ENCODE results near the gene TMSB10.
"Not testable (repeated sequence)": the region's sequence is repeated elsewhere in the genome, so short reads cannot be mapped to it uniquely, and the experiment has no call there.

The TMSB10 gene

GRCh38 chr2:84906108-84906899 is 848 bp downstream of the TMSB10 start:
- Mint-ChIP-seq H3K9me3 (peaks cover 9% of the 10 kb centered on the region), H3K4me3 (peak overlapping the region; percentile 94), H3K36me3 (peaks cover 63% of the 10 kb centered on the region), H3K4me1 (peaks cover 73% of the 10 kb centered on the region), H3K27ac (peak overlapping the region; percentile 98)
- DNase-seq (ENCODE audit: low spot score in 2 of 2) (peak in 1 of 2 donors; percentile 81), ATAC-seq (peak; percentile 5)

- H3K36me3 Mint-ChIP-seq = peaks cover 63% of the 10 kb centered on the region
- peak in 1 of 2 donors; percentile 67 for DNase-seq (ENCODE audit: low spot score in 2 of 2)
These were observed 1.7 kb downstream of the TMSB10 start for GRCh38 chr2:84906900-84907714.

GRCh38 chr2:84908948-84909713 is 3.7 kb downstream of the TMSB10 start:
- Mint-ChIP-seq H3K36me3 (peaks cover 61% of the 10 kb centered on the region), H3K9me3 (peaks cover 9% of the 10 kb centered on the region), H3K27ac (peak overlapping the region; percentile 98), H3K4me3 (peak overlapping the region; percentile 94), H3K4me1 (peaks cover 53% of the 10 kb centered on the region)
- DNase-seq (ENCODE audit: low spot score in 2 of 2) = peak in 1 of 2 donors; percentile 63
- no peak for ATAC-seq

More at GRCh38 chr2:84906900-84907714, 1.7 kb downstream of the TMSB10 start:
- peaks cover 72% of the 10 kb centered on the region for H3K4me1 Mint-ChIP-seq
- peaks cover 9% of the 10 kb centered on the region for H3K9me3 Mint-ChIP-seq
- ATAC-seq = peak; percentile 32
- peak overlapping the region; percentile 98 for H3K27ac Mint-ChIP-seq
- H3K4me3 Mint-ChIP-seq = peak overlapping the region; percentile 94

GRCh38 chr2:84911135-84911678 is 5.8 kb downstream of the TMSB10 start:
- peak overlapping the region; percentile 6 for H3K27ac Mint-ChIP-seq

GRCh38 chr2:84912984-84913383 is 7.5 kb downstream of the TMSB10 start:
- Mint-ChIP-seq H3K4me3 (no peak overlapping the region), H3K27ac (no peak overlapping the region), H3K36me3 (peaks cover 23% of the 10 kb centered on the region), H3K4me1 (peaks cover 29% of the 10 kb centered on the region), H3K9me3 (peaks cover 9% of the 10 kb centered on the region)
- DNase-seq (ENCODE audit: low spot score in 2 of 2) = peak in 1 of 2 donors; percentile 20
- no peak for ATAC-seq

More at GRCh38 chr2:84911135-84911678, 5.8 kb downstream of the TMSB10 start:
- DNase-seq (ENCODE audit: low spot score in 2 of 2) (no peak), ATAC-seq (no peak)
- Mint-ChIP-seq H3K36me3 (peaks cover 40% of the 10 kb centered on the region), H3K4me3 (no peak overlapping the region), H3K9me3 (peaks cover 9% of the 10 kb centered on the region), H3K4me1 (peaks cover 43% of the 10 kb centered on the region)

GRCh38 chr2:84914334-84914733 is 8.9 kb downstream of the TMSB10 start:
- DNase-seq (ENCODE audit: low spot score in 2 of 2) = peak in 1 of 2 donors; percentile 12
- peaks cover 9% of the 10 kb centered on the region for H3K36me3 Mint-ChIP-seq
- H3K9me3 Mint-ChIP-seq = peaks cover 6% of the 10 kb centered on the region
- no peak for ATAC-seq
- no peak overlapping the region for H3K4me3 Mint-ChIP-seq
- H3K4me1 Mint-ChIP-seq = peaks cover 20% of the 10 kb centered on the region
- H3K27ac Mint-ChIP-seq = no peak overlapping the region

- not testable (repeated sequence) for DNase-seq (ENCODE audit: low spot score in 2 of 2); ATAC-seq; H3K27ac Mint-ChIP-seq; H3K9me3 Mint-ChIP-seq; H3K36me3 Mint-ChIP-seq; H3K4me3 Mint-ChIP-seq
- peaks cover 25% of the 10 kb centered on the region for H3K4me1 Mint-ChIP-seq
These were observed 10.2 kb downstream of the TMSB10 start for GRCh38 chr2:84915675-84916074.

GRCh38 chr2:84917821-84918220 is 12.4 kb downstream of the TMSB10 start:
- H3K27ac Mint-ChIP-seq; DNase-seq (ENCODE audit: low spot score in 2 of 2); H3K36me3 Mint-ChIP-seq; ATAC-seq; H3K9me3 Mint-ChIP-seq; H3K4me3 Mint-ChIP-seq: not testable (repeated sequence)
- H3K4me1 Mint-ChIP-seq = peaks cover 18% of the 10 kb centered on the region

GRCh38 chr2:84918430-84918829 is 13.0 kb downstream of the TMSB10 start:
- ATAC-seq (no peak), DNase-seq (ENCODE audit: low spot score in 2 of 2) (no peak)
- Mint-ChIP-seq H3K27ac (peak overlapping the region; percentile 10), H3K9me3 (no peaks in the 10 kb centered on the region), H3K4me1 (peaks cover 18% of the 10 kb centered on the region), H3K36me3 (no peaks in the 10 kb centered on the region), H3K4me3 (no peak overlapping the region)

- H3K4me3 Mint-ChIP-seq = peak overlapping the region; percentile 11
- H3K36me3 Mint-ChIP-seq = peaks cover 2% of the 10 kb centered on the region
- no peaks in the 10 kb centered on the region for H3K9me3 Mint-ChIP-seq
These were observed 14.6 kb downstream of the TMSB10 start for GRCh38 chr2:84919885-84920580.

GRCh38 chr2:84923009-84923408 is 17.6 kb downstream of the TMSB10 start:
- Mint-ChIP-seq H3K9me3 (no peaks in the 10 kb centered on the region), H3K27ac (no peak overlapping the region), H3K4me1 (peaks cover 54% of the 10 kb centered on the region), H3K4me3 (no peak overlapping the region), H3K36me3 (peaks cover 19% of the 10 kb centered on the region)
- ATAC-seq (no peak), DNase-seq (ENCODE audit: low spot score in 2 of 2) (no peak)

More at GRCh38 chr2:84919885-84920580, 14.6 kb downstream of the TMSB10 start:
- DNase-seq (ENCODE audit: low spot score in 2 of 2) = no peak
- Mint-ChIP-seq H3K27ac (peak overlapping the region; percentile 65), H3K4me1 (peaks cover 27% of the 10 kb centered on the region)
- ATAC-seq = peak; percentile 64

GRCh38 chr2:84924173-84925106 is 19.0 kb downstream of the TMSB10 start:
- peaks cover 47% of the 10 kb centered on the region for H3K4me1 Mint-ChIP-seq
- no peak for ATAC-seq
- H3K9me3 Mint-ChIP-seq = no peaks in the 10 kb centered on the region
- peaks cover 19% of the 10 kb centered on the region for H3K36me3 Mint-ChIP-seq
- peak overlapping the region; percentile 48 for H3K4me3 Mint-ChIP-seq
- DNase-seq (ENCODE audit: low spot score in 2 of 2) = peak in 1 of 2 donors; percentile 67
- peak overlapping the region; percentile 88 for H3K27ac Mint-ChIP-seq

- Mint-ChIP-seq H3K9me3 (no peaks in the 10 kb centered on the region), H3K27ac (peak overlapping the region; percentile 88), H3K4me3 (peak overlapping the region; percentile 91), H3K36me3 (peaks cover 19% of the 10 kb centered on the region), H3K4me1 (peaks cover 39% of the 10 kb centered on the region)
- DNase-seq (ENCODE audit: low spot score in 2 of 2) (no peak), ATAC-seq (peak; percentile 3)
These were observed 19.9 kb downstream of the TMSB10 start for GRCh38 chr2:84925336-84925723.
